ENCODE measurements around the gene RAB28. TPM values are rescaled to one million over a fixed set of nuclear protein-coding genes. Genes with fewer than 3 reads are reported as not detected.

Gene RAB28
- polyA plus RNA-seq, 1 of the 3 experiments (the other 2 are of a cell fraction): 10.5 TPM

DNA sequence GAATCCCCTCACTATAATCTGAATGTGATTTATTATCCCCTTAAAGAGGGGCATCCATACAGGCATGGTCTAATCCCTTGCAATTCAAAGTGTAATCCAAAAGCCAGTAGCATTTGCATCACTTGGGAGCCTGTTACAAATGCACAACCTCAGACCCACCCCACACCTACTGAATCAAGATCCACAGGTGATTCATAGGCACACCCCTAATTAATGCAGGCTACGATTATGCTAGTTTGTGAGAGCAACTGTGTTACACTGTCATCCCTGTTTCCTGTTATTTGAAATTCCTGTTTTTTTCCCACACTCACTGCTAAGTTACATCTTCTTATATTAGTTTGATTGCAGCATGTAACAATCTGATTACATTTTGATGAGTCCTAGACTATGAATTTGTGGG lies 120.0 kb downstream of the RAB28 start (continued):
- TF ChIP-seq FOXJ3 (CRISPR knock-in tag; IDR thresholded peaks at IDR 0.05): no peak
- TF ChIP-seq, protein P1, sequence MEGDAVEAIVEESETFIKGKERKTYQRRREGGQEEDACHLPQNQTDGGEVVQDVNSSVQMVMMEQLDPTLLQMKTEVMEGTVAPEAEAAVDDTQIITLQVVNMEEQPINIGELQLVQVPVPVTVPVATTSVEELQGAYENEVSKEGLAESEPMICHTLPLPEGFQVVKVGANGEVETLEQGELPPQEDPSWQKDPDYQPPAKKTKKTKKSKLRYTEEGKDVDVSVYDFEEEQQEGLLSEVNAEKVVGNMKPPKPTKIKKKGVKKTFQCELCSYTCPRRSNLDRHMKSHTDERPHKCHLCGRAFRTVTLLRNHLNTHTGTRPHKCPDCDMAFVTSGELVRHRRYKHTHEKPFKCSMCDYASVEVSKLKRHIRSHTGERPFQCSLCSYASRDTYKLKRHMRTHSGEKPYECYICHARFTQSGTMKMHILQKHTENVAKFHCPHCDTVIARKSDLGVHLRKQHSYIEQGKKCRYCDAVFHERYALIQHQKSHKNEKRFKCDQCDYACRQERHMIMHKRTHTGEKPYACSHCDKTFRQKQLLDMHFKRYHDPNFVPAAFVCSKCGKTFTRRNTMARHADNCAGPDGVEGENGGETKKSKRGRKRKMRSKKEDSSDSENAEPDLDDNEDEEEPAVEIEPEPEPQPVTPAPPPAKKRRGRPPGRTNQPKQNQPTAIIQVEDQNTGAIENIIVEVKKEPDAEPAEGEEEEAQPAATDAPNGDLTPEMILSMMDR (IDR thresholded peaks at IDR 0.05): no peak

DNA sequence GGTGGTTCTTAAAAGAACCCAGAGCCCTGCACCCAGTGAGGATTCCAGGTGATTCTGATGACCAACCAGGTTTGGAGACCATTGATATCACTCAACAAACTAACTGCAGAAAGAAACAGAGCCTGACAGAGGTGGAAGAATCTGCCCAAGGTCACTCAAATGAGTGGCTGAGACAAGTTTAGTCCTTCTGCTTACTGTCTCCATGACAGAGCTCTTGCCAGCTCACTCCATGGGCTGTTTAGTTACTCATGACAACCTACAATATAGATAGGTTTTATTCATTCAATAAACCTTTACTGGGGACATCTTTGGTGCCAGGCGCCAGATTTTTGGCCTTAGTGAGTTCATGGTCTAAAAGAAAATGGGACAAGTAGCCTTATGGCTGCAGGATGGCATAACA lies 124.3 kb downstream of the RAB28 start:
- Histone ChIP-seq H3K4me1 (ENCODE audit: control insufficient read depth in 1 of 2, insufficient read depth in 2 of 2, low read depth in 1 of 2, low read length in 1 of 2) (no peaks in the 10 kb centered on the region), H3K27me3 (ENCODE audit: insufficient read depth) (no peaks in the 10 kb centered on the region), H4K20me1 (ENCODE audit: insufficient read depth) (no peaks in the 10 kb centered on the region), H3K9me3 (no peaks in the 10 kb centered on the region), H2AFZ (ENCODE audit: low read depth) (no peak overlapping the region), H3K9me2 (no peaks in the 10 kb centered on the region), H3F3A (replicated peaks; ENCODE audit: insufficient read depth) (no peaks in the 10 kb centered on the region), H3K4me3 (ENCODE audit: low read depth in 2 of 2, low read length in 1 of 2) (no peak overlapping the region), H3K27ac (ENCODE audit: low read depth in 2 of 2, low read length in 1 of 2) (no peak overlapping the region), H3K9ac (no peak overlapping the region), H3K4me2 (no peak overlapping the region), H3K79me2 (ENCODE audit: insufficient read depth) (no peaks in the 10 kb centered on the region), H3K36me3 (replicated peaks in 1 of 2; ENCODE audit: control insufficient read depth in 1 of 2, insufficient read depth in 2 of 2, low read length in 1 of 2) (no peaks in the 10 kb centered on the region)
- ChIA-PET CTCF (no interaction called here), POLR2A (no interaction called here)
- DNase-seq: no peak
- WGBS (ENCODE audit: low lambda C conversion rate): 94% methylated on average over 1 of the region's 1 CpG
- TF ChIP-seq YY1 (IDR thresholded peaks at IDR 0.05; ENCODE audit: low read depth): no peak
- no peak for TF ChIP-seq ELF1 (IDR thresholded peaks at IDR 0.05)
- TF ChIP-seq NRF1 (IDR thresholded peaks at IDR 0.05; ENCODE audit: low read depth, low read length): no peak
- TF ChIP-seq GATA2 (CRISPR knock-in tag; IDR thresholded peaks at IDR 0.05): no peak
- no peak for TF ChIP-seq RCOR1 (IDR thresholded peaks at IDR 0.05; ENCODE audit: low read length)
- TF ChIP-seq FOSL2 (IDR thresholded peaks at IDR 0.05; ENCODE audit: borderline replicate concordance, low read depth): no peak
- TF ChIP-seq, protein P1 (IDR thresholded peaks at IDR 0.05): no peak

DNA sequence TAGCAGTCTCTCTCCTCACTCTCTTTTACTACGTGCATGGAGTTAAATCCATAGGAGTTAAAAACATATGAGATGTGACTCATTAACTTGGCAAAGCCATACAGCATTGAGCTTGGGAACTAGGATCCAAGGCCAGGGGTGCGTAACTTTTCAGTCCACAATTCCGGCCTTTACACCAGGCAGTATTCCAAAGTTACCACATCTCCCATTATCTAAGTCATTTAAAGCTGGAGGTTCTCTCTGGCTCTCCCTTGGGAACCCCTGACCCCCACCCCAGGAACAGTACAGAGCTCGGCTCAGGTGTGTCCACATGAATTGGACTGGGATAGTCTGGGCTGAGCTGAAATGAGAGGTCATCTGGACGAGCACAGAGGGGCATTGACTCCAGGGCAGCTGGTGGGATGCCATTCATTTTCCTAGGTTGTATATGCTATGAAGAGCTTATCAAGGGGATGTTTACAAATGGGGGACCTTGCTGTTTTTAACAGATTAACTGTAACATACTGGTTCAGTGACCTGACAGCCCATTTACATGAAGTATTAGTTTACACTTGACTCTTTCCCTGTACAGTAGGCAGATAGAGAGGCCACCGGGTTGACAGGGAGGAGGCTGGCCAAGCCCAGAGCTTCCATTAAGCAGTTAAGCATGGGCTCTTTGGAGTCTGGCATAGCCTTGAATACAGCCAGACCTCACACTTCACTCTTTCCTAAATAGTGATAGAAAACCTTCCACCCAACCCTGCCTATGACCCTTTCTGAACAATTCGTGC lies 128.8 kb downstream of the RAB28 start:
- ChIA-PET CTCF (interaction anchor here (1.7 kb wide), 1 partner anchor 12 kb away, joined by 3 read pairs; no protein-coding TSS in a partner anchor), POLR2A (no interaction called here)
- Histone ChIP-seq H3K4me3 (ENCODE audit: low read depth in 2 of 2, low read length in 1 of 2) (no peak overlapping the region), H3F3A (replicated peaks; ENCODE audit: insufficient read depth) (no peaks in the 10 kb centered on the region), H2AFZ (ENCODE audit: low read depth) (no peak overlapping the region), H4K20me1 (ENCODE audit: insufficient read depth) (no peaks in the 10 kb centered on the region), H3K79me2 (ENCODE audit: insufficient read depth) (no peaks in the 10 kb centered on the region), H3K27me3 (ENCODE audit: insufficient read depth) (no peaks in the 10 kb centered on the region), H3K4me1 (ENCODE audit: control insufficient read depth in 1 of 2, insufficient read depth in 2 of 2, low read depth in 1 of 2, low read length in 1 of 2) (no peaks in the 10 kb centered on the region), H3K9me3 (no peaks in the 10 kb centered on the region), H3K9ac (no peak overlapping the region), H3K9me2 (no peaks in the 10 kb centered on the region), H3K27ac (ENCODE audit: low read depth in 2 of 2, low read length in 1 of 2) (no peak overlapping the region), H3K36me3 (replicated peaks in 1 of 2; ENCODE audit: control insufficient read depth in 1 of 2, insufficient read depth in 2 of 2, low read length in 1 of 2) (no peaks in the 10 kb centered on the region), H3K4me2 (no peak overlapping the region)
- WGBS (ENCODE audit: low lambda C conversion rate): 86% methylated on average over 7 of the region's 7 CpGs
- TF ChIP-seq MXI1 (IDR thresholded peaks at IDR 0.05; ENCODE audit: low read depth, low read length): no peak
- TF ChIP-seq, protein P2, sequence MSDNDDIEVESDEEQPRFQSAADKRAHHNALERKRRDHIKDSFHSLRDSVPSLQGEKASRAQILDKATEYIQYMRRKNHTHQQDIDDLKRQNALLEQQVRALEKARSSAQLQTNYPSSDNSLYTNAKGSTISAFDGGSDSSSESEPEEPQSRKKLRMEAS (IDR thresholded peaks at IDR 0.05; ENCODE audit: low read depth): no peak
- no peak for TF ChIP-seq POLR2AphosphoS5 (IDR thresholded peaks at IDR 0.05; ENCODE audit: low read depth, low read length)
- TF ChIP-seq TCF12 (IDR thresholded peaks at IDR 0.05): no peak
- TF ChIP-seq RAD21 (IDR thresholded peaks at IDR 0.05; ENCODE audit: low read length): no peak
- no peak for TF ChIP-seq GABPA (IDR thresholded peaks at IDR 0.05; ENCODE audit: low read depth)
- TF ChIP-seq CHD2 (IDR thresholded peaks at IDR 0.05; ENCODE audit: low read length, partially characterized antibody): no peak
- no peak for TF ChIP-seq RFX5 (IDR thresholded peaks at IDR 0.05; ENCODE audit: low read length)
- no peak for TF ChIP-seq SIN3A (IDR thresholded peaks at IDR 0.05; ENCODE audit: borderline replicate concordance, low read depth, low read length)
- no peak for TF ChIP-seq FOSL2 (IDR thresholded peaks at IDR 0.05; ENCODE audit: borderline replicate concordance, low read depth)
- TF ChIP-seq, protein P3, sequence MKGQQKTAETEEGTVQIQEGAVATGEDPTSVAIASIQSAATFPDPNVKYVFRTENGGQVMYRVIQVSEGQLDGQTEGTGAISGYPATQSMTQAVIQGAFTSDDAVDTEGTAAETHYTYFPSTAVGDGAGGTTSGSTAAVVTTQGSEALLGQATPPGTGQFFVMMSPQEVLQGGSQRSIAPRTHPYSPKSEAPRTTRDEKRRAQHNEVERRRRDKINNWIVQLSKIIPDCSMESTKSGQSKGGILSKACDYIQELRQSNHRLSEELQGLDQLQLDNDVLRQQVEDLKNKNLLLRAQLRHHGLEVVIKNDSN (IDR thresholded peaks at IDR 0.05; ENCODE audit: borderline replicate concordance, low read depth): no peak
- TF ChIP-seq TEAD4 (IDR thresholded peaks at IDR 0.05; ENCODE audit: borderline replicate concordance, insufficient read depth): no peak
- TF ChIP-seq YY1 (IDR thresholded peaks at IDR 0.05; ENCODE audit: low read depth): no peak
- TF ChIP-seq GATA2 (CRISPR knock-in tag; IDR thresholded peaks at IDR 0.05): no peak
- DNase-seq: no peak

All from SK-N-SH (cell line).